K562 (cell line): ENCODE data around the gene DCDC2. TPM values are rescaled to one million over a fixed set of nuclear protein-coding genes. Genes with fewer than 3 reads are reported as not detected.
"Not testable (repeated sequence)": the region's sequence is repeated elsewhere in the genome, so short reads cannot be mapped to it uniquely, and the experiment has no call there.

ENCODE experiments used
- ATAC-seq: fragments of 200-7000 bp; cut with Tn5 transposase; 3 replicates; pipeline ENCODE4 v1.9.1; 2020; ENCODE audit warnings: moderate library complexity
- BruUV-seq: library from RNA; stranded (reverse); fragments of 400-500 nt; replicated peaks from 2 replicates; lab custom pipeline; 2021; lab: Mats Ljungman, UMichigan
- CTCF ChIA-PET: fragments of 300-600 bp; formaldehyde crosslinking; extraction: SDS; loops from one replicate; lab custom pipeline; 2021; ENCODE audit warnings: low intra/inter-chr PET ratio; lab: Yijun Ruan, JAX
- POLR2A ChIA-PET: fragments of 300-600, 350-650 bp; sonication (Branson Sonifier 250); formaldehyde crosslinking; extraction: SDS; loops from one replicate; lab custom pipeline; 2021; ENCODE audit warnings: antibody characterized with exemption, inconsistent platforms; lab: Yijun Ruan, JAX
- DNase-seq, 4 experiments: peaks; one replicate each; pipeline versions ENCODE4 v3.0.0 to v3.0.0-alpha.2; 2011 to 2018; ENCODE audit warnings: low spot score in 3 of 4, mixed read lengths in 3 of 4; ENCODE audit errors: extremely low read depth in 1 of 4
- FAIRE-seq: peaks from 2 replicates; lab custom pipeline; 2011; peaks lifted over from hg19 to GRCh38; lab: Jason Lieb, UNC
- H2AFZ ChIP-seq: 2 replicates; pipeline ENCODE4 v1.6.0; 2011; ENCODE audit warnings: low read depth, low read length, control low read depth, inconsistent platforms
- H3K27ac ChIP-seq: fragments of 200-600 bp; 3 replicates; pipeline ENCODE4 v1.8.0; 2011; ENCODE audit warnings: low read depth, mild to moderate bottlenecking, control low read depth, inconsistent platforms, low read length, moderate library complexity, mixed read lengths; ENCODE audit errors: extremely low read depth
- H3K27me3 ChIP-seq, 2 experiments: fragments of 300-600 bp in 1 of 2; 2 replicates in 1 of 2; 3 replicates in 1 of 2; pipeline versions ENCODE4 v1.6.0 to v1.8.0; 2011; ENCODE audit warnings: inconsistent platforms in 2 of 2, low read length in 2 of 2, mild to moderate bottlenecking in 1 of 2, mixed read lengths in 1 of 2, moderate library complexity in 1 of 2; ENCODE audit not compliant: control insufficient read depth in 2 of 2, insufficient read depth in 2 of 2
- H3K36me3 ChIP-seq: fragments of 300-600 bp; 3 replicates; pipeline ENCODE4 v1.8.0; 2011; ENCODE audit warnings: mild to moderate bottlenecking, low read length, inconsistent platforms; ENCODE audit not compliant: control insufficient read depth, insufficient read depth
- H3K4me1 ChIP-seq, 2 experiments: fragments of 200-600 bp in 1 of 2; replicated peaks in 1 of 2; 2 replicates in 1 of 2; 3 replicates in 1 of 2; pipeline versions ENCODE4 v1.5.1 to v1.8.0; 2011; ENCODE audit warnings: inconsistent platforms in 2 of 2, low read length in 2 of 2, mild to moderate bottlenecking in 1 of 2, mixed read lengths in 1 of 2, moderate library complexity in 1 of 2; ENCODE audit not compliant: control insufficient read depth in 2 of 2, insufficient read depth in 2 of 2
- H3K4me2 ChIP-seq: 2 replicates; pipeline ENCODE4 v1.6.1; 2011; ENCODE audit warnings: low read length, control low read depth, inconsistent platforms, mixed read lengths; ENCODE audit not compliant: insufficient read depth
- H3K4me3 ChIP-seq: fragments of 200-600 bp; sonication (generic), shearing (Covaris generic); 2 replicates; pipeline ENCODE4 v1.5.1; 2016; ENCODE audit warnings: control low read depth, inconsistent platforms
- H3K79me2 ChIP-seq: fragments of 200-600 bp; 3 replicates; pipeline ENCODE4 v1.8.0; 2011; ENCODE audit warnings: low read length, inconsistent platforms; ENCODE audit not compliant: control insufficient read depth, insufficient read depth
- H3K9ac ChIP-seq, 2 experiments: 2 replicates each; pipeline versions ENCODE4 v1.6.0 to v1.6.1; 2011; ENCODE audit warnings: low read depth in 2 of 2, low read length in 2 of 2, control low read depth in 1 of 2, inconsistent platforms in 1 of 2, mild to moderate bottlenecking in 1 of 2, mixed read lengths in 1 of 2; ENCODE audit not compliant: insufficient read depth in 1 of 2
- H3K9me1 ChIP-seq: one replicate; pipeline ENCODE4 v1.6.0; 2011; ENCODE audit warnings: inconsistent platforms, mild to moderate bottlenecking, low read length, moderate library complexity; ENCODE audit not compliant: control insufficient read depth, insufficient read depth
- H3K9me3 ChIP-seq: replicated peaks from 2 replicates; pipeline ENCODE4 v1.5.1; 2011; ENCODE audit warnings: low read depth, low read length, inconsistent platforms; ENCODE audit not compliant: control insufficient read depth, insufficient read depth
- H4K20me1 ChIP-seq: replicated peaks from 2 replicates; pipeline ENCODE4 v1.6.1; 2011; ENCODE audit warnings: low read length, inconsistent platforms, mixed read lengths; ENCODE audit not compliant: control insufficient read depth, insufficient read depth
- ARNT ChIP-seq, 2 experiments: fragments of 450-650 bp; IDR thresholded peaks; 2 replicates each; pipeline ENCODE4 v1.6.1; 2016; ENCODE audit warnings: mild to moderate bottlenecking in 1 of 2
- BCOR ChIP-seq: fragments of 450-650 bp; IDR thresholded peaks from 2 replicates; pipeline ENCODE4 v1.6.1; 2016
- BRD9 ChIP-seq: fragments of 450-650 bp; IDR thresholded peaks from 2 replicates; pipeline ENCODE4 v1.6.1; 2018; ENCODE audit warnings: low read depth; ENCODE audit not compliant: partially characterized antibody
- CTBP1 ChIP-seq: fragments of 450-650 bp; IDR thresholded peaks from 2 replicates; pipeline ENCODE4 v1.6.1; 2016; ENCODE audit warnings: borderline replicate concordance
- FOSL1 ChIP-seq: fragments of 200-800 bp; sonication (Bioruptor generic); conservative IDR thresholded peaks from 2 replicates; pipeline ENCODE4 v1.6.1; 2016; ENCODE audit warnings: missing genetic modification characterization, missing compliant biosample characterization
- LEF1 ChIP-seq: fragments of 450-650 bp; IDR thresholded peaks from 2 replicates; pipeline ENCODE4 v1.6.1; 2016; ENCODE audit warnings: mild to moderate bottlenecking
- MAFG ChIP-seq: fragments of 450-650 bp; conservative IDR thresholded peaks from 2 replicates; pipeline ENCODE4 v1.6.1; 2016; ENCODE audit warnings: missing genetic modification characterization, missing compliant biosample characterization
- MAX ChIP-seq: sonication (generic); formaldehyde crosslinking; IDR thresholded peaks from 2 replicates; pipeline ENCODE4 v1.9.0; 2022; ENCODE audit warnings: mild to moderate bottlenecking, missing genetic modification reagents
- NFE2 ChIP-seq: IDR thresholded peaks from 2 replicates; pipeline ENCODE4 v1.6.1; 2014; ENCODE audit warnings: antibody characterized with exemption, low read depth
- NR4A1 ChIP-seq, 2 experiments: fragments of 250-450 bp in 1 of 2; fragments of 450-650 bp in 1 of 2; sonication (Bioruptor Pico) in 1 of 2; IDR thresholded peaks; 2 replicates each; pipeline versions ENCODE4 v1.4.0 to v1.6.1; 2016 to 2020; ENCODE audit warnings: mild to moderate bottlenecking in 2 of 2, missing compliant biosample characterization in 1 of 2, missing genetic modification characterization in 1 of 2, moderate library complexity in 1 of 2
- PTRF ChIP-seq: fragments of 450-650 bp; IDR thresholded peaks from 2 replicates; pipeline ENCODE4 v1.6.1; 2016; ENCODE audit warnings: mild to moderate bottlenecking, missing genetic modification characterization, missing compliant biosample characterization
- RCOR1 ChIP-seq, 2 experiments: IDR thresholded peaks; 2 replicates each; pipeline ENCODE4 v1.6.1; 2012; ENCODE audit warnings: low read depth in 2 of 2, low read length in 2 of 2, borderline replicate concordance in 1 of 2, improper control_type of control experiment in 1 of 2
- ZEB2 ChIP-seq: fragments of 450-650 bp; IDR thresholded peaks from 2 replicates; pipeline ENCODE4 v1.6.1; 2016
- WGBS: fragments of 100-300 bp; shearing (Covaris generic); methylation state at CpG from one replicate; pipeline ENCODE4 v1.1.6; 2016; ENCODE audit warnings: low coverage, mixed read lengths; ENCODE audit not compliant: insufficient coverage; ENCODE audit errors: missing lambda C conversion rate; 5-methylcytosine and 5-hydroxymethylcytosine counted together
- in situ Hi-C: fragments of 300-500 bp; cut with MboI; formaldehyde crosslinking; loops from 4 replicates; pipeline ENCODE4 v1.15.0; 2018; ENCODE audit warnings: inconsistent platforms, mixed read lengths
- intact Hi-C: fragments of 100-400 bp; cut with micrococcal nuclease; formaldehyde crosslinking; loops from 2 replicates; pipeline ENCODE4 v1.14.2; 2022
- polyA plus RNA-seq, 8 experiments: library from polyadenylated mRNA; depleted of rRNA in 4 of 8; stranded (reverse) in 5 of 8; unstranded in 3 of 8; fragments of >200 nt; fragmentation: Nextera tagmentation in 2 of 8; fragmentation: Illumina TruSeq in 1 of 8; extraction: Ambion mirVana in 2 of 8; extraction: Trizol in 1 of 8; gene quantifications; 2 replicates each; pipeline versions ENCODE4 v1.2.1 to v1.2.3, GENCODE V29; 2011 to 2014; ENCODE audit warnings: inconsistent platforms in 1 of 8, missing spikeins in 1 of 8
- total RNA-seq, 7 experiments: library from RNA; depleted of rRNA in 6 of 7; stranded (reverse); fragments of >200 nt in 6 of 7; fragmentation: Illumina TruSeq in 2 of 7; extraction: Trizol in 2 of 7; gene quantifications; 2 replicates each; pipeline versions ENCODE4 v1.2.1 to v1.2.3, GENCODE V29; 2011 to 2021; ENCODE audit warnings: low replicate concordance in 1 of 7

Gene DCDC2
- total and polyA plus RNA-seq, 9 of the 15 experiments (the other 6 are each of a cell fraction or from before 2014, with no cell fraction given): 0.04 TPM; not detected in 8

- BruUV-seq; H4K20me1 ChIP-seq; H3K9me1 ChIP-seq; ATAC-seq; H3K9me3 ChIP-seq; H3K9ac ChIP-seq; CTCF ChIA-PET; H3K27me3 ChIP-seq; in situ Hi-C loops; H3K4me3 ChIP-seq; TF ChIP-seq NR4A1 (CRISPR knock-in tag; IDR thresholded peaks at IDR 0.05): not testable (repeated sequence)
- Histone ChIP-seq H3K4me1 (peaks cover 13 to 23% of the 10 kb centered on the region in 2 experiments; a peak in 4 of 5 replicates), H2AFZ (peak overlapping the region; percentile 65), H3K4me2 (peak overlapping the region; percentile 40), H3K36me3 (peaks cover 12% of the 10 kb centered on the region), H3K79me2 (peaks cover 33% of the 10 kb centered on the region), H3K27ac (peak overlapping the region; percentile 8; the same call in 1 of the 3 replicates)
- DNase-seq (peak in 1 of 4 experiments; percentile 62), FAIRE-seq (peak; percentile 49)
- intact Hi-C loops: loop anchor here (5.0 kb wide), 1 partner anchor 372 kb away; the partner anchor contains the start of gene GMNN
- POLR2A ChIA-PET: interaction anchor here (1.2 kb wide), 1 partner anchor 19 kb away, joined by 3 read pairs; no protein-coding TSS in a partner anchor
- WGBS: 1% methylated on average over 17 of the region's 17 CpGs
- TF ChIP-seq NFE2 (0 out of 2 replicates have a peak, but pooled peaks have one; percentile 31), FOSL1 (tag) (0 out of 2 replicates have a peak, but pooled peaks have one; percentile 24), CTBP1 (peak; percentile 82; the same call in 1 of the 2 replicates), PTRF (tag) (peak; percentile 76), ARNT (IDR thresholded peaks at IDR 0.05) (0 out of 4 replicates have a peak, but pooled peaks of 1 of the 2 experiments have one; percentile 46), NR4A1 (tag; IDR thresholded peaks at IDR 0.05) (peak; percentile 87), MAX (CRISPR knock-in tag) (peak; percentile 88), ZEB2 (peak; percentile 68), MAFG (tag) (peak; percentile 15; the same call in 1 of the 2 replicates), RCOR1 (IDR thresholded peaks at IDR 0.05; ENCODE audit: borderline replicate concordance in 1 of 2, low read depth in 2 of 2, low read length in 2 of 2) (0 out of 4 replicates have a peak, but pooled peaks of 1 of the 2 experiments have one; percentile 3), BCOR (peak; percentile 20; the same call in 1 of the 2 replicates), LEF1 (peak; percentile 49; the same call in 1 of the 2 replicates), BRD9 (peak; percentile 22)
Observed at GRCh38 chr6:24400045-24401039, 42.5 kb upstream of the DCDC2 start.
